H1 (cell line): ENCODE results near the gene APAF1.

ENCODE experiments used
- BCL11A ChIP-seq, 2 experiments: IDR thresholded peaks; one replicate each; pipeline ENCODE4 v1.6.1; 2011; ENCODE audit warnings: low read depth in 2 of 2, low read length in 2 of 2, mild to moderate bottlenecking in 2 of 2
- CEBPB ChIP-seq: IDR thresholded peaks from 2 replicates; pipeline ENCODE4 v1.6.1; 2012; ENCODE audit warnings: low read depth, low read length
- CHD1 ChIP-seq: IDR thresholded peaks from 2 replicates; pipeline ENCODE4 v1.6.1; 2012; ENCODE audit warnings: low read depth, low read length, improper control_type of control experiment
- EP300 ChIP-seq, 2 experiments: IDR thresholded peaks; 1 replicate in 1 of 2; 2 replicates in 1 of 2; pipeline ENCODE4 v1.6.1; 2011 to 2012; ENCODE audit warnings: low read depth in 2 of 2, low read length in 2 of 2, mild to moderate bottlenecking in 2 of 2, borderline replicate concordance in 1 of 2, inconsistent platforms in 1 of 2, moderate library complexity in 1 of 2
- POLR2A ChIP-seq, 2 experiments: IDR thresholded peaks; 1 replicate in 1 of 2; 2 replicates in 1 of 2; pipeline ENCODE4 v1.6.1; 2011; ENCODE audit warnings: low read depth in 2 of 2, low read length in 2 of 2, mild to moderate bottlenecking in 2 of 2; ENCODE audit errors: control extremely low read depth in 1 of 2
- RAD21 ChIP-seq, 2 experiments: IDR thresholded peaks in 1 of 2; conservative IDR thresholded peaks in 1 of 2; 2 replicates each; pipeline ENCODE4 v1.6.1; 2011; ENCODE audit warnings: low read depth in 2 of 2, low read length in 2 of 2, improper control_type of control experiment in 1 of 2, inconsistent platforms in 1 of 2, mild to moderate bottlenecking in 1 of 2, moderate library complexity in 1 of 2
- RFX5 ChIP-seq: IDR thresholded peaks from 2 replicates; pipeline ENCODE4 v1.6.1; 2011; ENCODE audit warnings: low read depth, low read length, improper control_type of control experiment, borderline replicate concordance
- SRF ChIP-seq: IDR thresholded peaks from 2 replicates; pipeline ENCODE4 v1.6.1; 2011; ENCODE audit warnings: mild to moderate bottlenecking, low read depth, low read length, moderate library complexity
- SUZ12 ChIP-seq: fragments of 200-600 bp; sonication (generic); IDR thresholded peaks from 2 replicates; pipeline ENCODE4 v1.6.1; 2012; ENCODE audit warnings: mild to moderate bottlenecking, inconsistent platforms, low read length, moderate library complexity, mixed read lengths
- YY1 ChIP-seq: IDR thresholded peaks from 2 replicates; pipeline ENCODE4 v1.6.1; 2011; ENCODE audit warnings: low read depth, mild to moderate bottlenecking, low read length
- TF ChIP-seq, protein P1 (sequence below), 3 experiments: IDR thresholded peaks; 1 replicate in 2 of 3; 2 replicates in 1 of 3; pipeline versions ENCODE4 v1.5.1 to v1.6.1; 2011; ENCODE audit warnings: low read length in 3 of 3, mild to moderate bottlenecking in 3 of 3, inconsistent platforms in 2 of 3, low read depth in 1 of 3, moderate library complexity in 1 of 3; ENCODE audit not compliant: insufficient read depth in 1 of 3; ENCODE audit errors: control extremely low read depth in 1 of 3
- TF ChIP-seq, protein P2 (sequence below): IDR thresholded peaks from 2 replicates; pipeline ENCODE4 v1.6.1; 2011; ENCODE audit warnings: low read length, improper control_type of control experiment

DNA sequence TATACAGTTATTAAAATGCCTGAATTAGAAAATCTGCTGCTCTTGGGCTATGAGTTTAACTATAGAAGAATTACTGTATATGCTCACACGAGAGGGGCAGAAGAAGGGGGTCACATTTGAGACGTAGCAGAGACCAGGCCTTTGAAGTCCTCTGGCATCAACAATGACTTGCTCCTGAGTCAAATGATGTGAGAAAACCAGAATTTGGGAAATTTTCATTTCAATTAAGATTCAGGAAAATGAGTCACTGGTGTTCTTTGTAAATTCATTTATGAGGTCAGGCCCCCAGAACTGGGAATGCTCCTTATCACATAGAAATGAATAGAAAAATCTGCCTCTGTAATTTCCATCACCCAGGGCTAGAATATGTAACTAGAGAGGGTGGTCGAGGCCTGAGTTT, 92.9 kb downstream of the APAF1 start:
- TF ChIP-seq, protein P1, sequence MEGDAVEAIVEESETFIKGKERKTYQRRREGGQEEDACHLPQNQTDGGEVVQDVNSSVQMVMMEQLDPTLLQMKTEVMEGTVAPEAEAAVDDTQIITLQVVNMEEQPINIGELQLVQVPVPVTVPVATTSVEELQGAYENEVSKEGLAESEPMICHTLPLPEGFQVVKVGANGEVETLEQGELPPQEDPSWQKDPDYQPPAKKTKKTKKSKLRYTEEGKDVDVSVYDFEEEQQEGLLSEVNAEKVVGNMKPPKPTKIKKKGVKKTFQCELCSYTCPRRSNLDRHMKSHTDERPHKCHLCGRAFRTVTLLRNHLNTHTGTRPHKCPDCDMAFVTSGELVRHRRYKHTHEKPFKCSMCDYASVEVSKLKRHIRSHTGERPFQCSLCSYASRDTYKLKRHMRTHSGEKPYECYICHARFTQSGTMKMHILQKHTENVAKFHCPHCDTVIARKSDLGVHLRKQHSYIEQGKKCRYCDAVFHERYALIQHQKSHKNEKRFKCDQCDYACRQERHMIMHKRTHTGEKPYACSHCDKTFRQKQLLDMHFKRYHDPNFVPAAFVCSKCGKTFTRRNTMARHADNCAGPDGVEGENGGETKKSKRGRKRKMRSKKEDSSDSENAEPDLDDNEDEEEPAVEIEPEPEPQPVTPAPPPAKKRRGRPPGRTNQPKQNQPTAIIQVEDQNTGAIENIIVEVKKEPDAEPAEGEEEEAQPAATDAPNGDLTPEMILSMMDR (IDR thresholded peaks at IDR 0.05; ENCODE audit: control extremely low read depth in 1 of 3, insufficient read depth in 1 of 3, low read depth in 1 of 3, low read length in 3 of 3): no peak
- TF ChIP-seq RAD21 (IDR thresholded peaks at IDR 0.05 in 1 of 2, conservative IDR thresholded peaks at IDR 0.05 in 1 of 2; ENCODE audit: low read depth in 2 of 2, low read length in 2 of 2) (no peak), EP300 (IDR thresholded peaks at IDR 0.05; ENCODE audit: borderline replicate concordance in 1 of 2, low read depth in 2 of 2, low read length in 2 of 2) (no peak), SRF (no peak), SUZ12 (no peak), YY1 (no peak), CHD1 (no peak), RFX5 (no peak), CEBPB (no peak), BCL11A (IDR thresholded peaks at IDR 0.05; ENCODE audit: low read depth in 2 of 2, low read length in 2 of 2) (no peak), POLR2A (IDR thresholded peaks at IDR 0.05; ENCODE audit: control extremely low read depth in 1 of 2, low read depth in 2 of 2, low read length in 2 of 2) (no peak)
- TF ChIP-seq, protein P2, sequence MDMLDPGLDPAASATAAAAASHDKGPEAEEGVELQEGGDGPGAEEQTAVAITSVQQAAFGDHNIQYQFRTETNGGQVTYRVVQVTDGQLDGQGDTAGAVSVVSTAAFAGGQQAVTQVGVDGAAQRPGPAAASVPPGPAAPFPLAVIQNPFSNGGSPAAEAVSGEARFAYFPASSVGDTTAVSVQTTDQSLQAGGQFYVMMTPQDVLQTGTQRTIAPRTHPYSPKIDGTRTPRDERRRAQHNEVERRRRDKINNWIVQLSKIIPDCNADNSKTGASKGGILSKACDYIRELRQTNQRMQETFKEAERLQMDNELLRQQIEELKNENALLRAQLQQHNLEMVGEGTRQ: no peak
